CD14-positive monocyte (primary cell): ENCODE measurements around the gene CYCS. TPM values are rescaled to one million over a fixed set of nuclear protein-coding genes. Genes with fewer than 3 reads are reported as not detected.

Experiments used
- DNase-seq, 3 donors: peaks; one replicate each; pipeline ENCODE4 v3.0.0-alpha.2; 2011 to 2022
- H2AFZ ChIP-seq: 2 replicates; pipeline ENCODE4 v1.6.0; 2012; ENCODE audit warnings: mild to moderate bottlenecking, low read depth, low read length, inconsistent platforms; ENCODE audit not compliant: insufficient read depth, poor library complexity, severe bottlenecking
- H3K27ac ChIP-seq, 2 donors: 1 replicate in 1 of 2; 2 replicates in 1 of 2; pipeline ENCODE4 v1.5.1; 2012 to 2013; ENCODE audit warnings: low read length in 2 of 2, control low read depth in 1 of 2, inconsistent platforms in 1 of 2, low read depth in 1 of 2, mild to moderate bottlenecking in 1 of 2
- H3K27me3 ChIP-seq, 2 donors: one replicate each; pipeline versions ENCODE4 v1.6.0 to v1.6.1; 2011 to 2013; ENCODE audit warnings: low read length in 2 of 2; ENCODE audit not compliant: control insufficient read depth in 2 of 2, insufficient read depth in 2 of 2
- H3K36me3 ChIP-seq, 2 donors: replicated peaks in 1 of 2; 1 replicate in 1 of 2; 2 replicates in 1 of 2; pipeline versions ENCODE4 v1.5.1 to v1.6.1; 2012 to 2013; ENCODE audit warnings: low read length in 2 of 2, control low read depth in 1 of 2, inconsistent platforms in 1 of 2, mild to moderate bottlenecking in 1 of 2; ENCODE audit not compliant: insufficient read depth in 2 of 2, control insufficient read depth in 1 of 2
- H3K4me1 ChIP-seq, 2 donors: 1 replicate in 1 of 2; 2 replicates in 1 of 2; pipeline versions ENCODE4 v1.5.1 to v1.6.1; 2012 to 2013; ENCODE audit warnings: low read length in 2 of 2, control low read depth in 1 of 2, inconsistent platforms in 1 of 2, mild to moderate bottlenecking in 1 of 2, moderate library complexity in 1 of 2; ENCODE audit not compliant: insufficient read depth in 2 of 2, control insufficient read depth in 1 of 2
- H3K4me2 ChIP-seq: replicated peaks from 2 replicates; pipeline ENCODE3; 2012; ENCODE audit warnings: low read length, moderate library complexity, mild to moderate bottlenecking; ENCODE audit not compliant: poor library complexity, severe bottlenecking; ENCODE audit errors: extremely low read depth
- H3K4me3 ChIP-seq, 3 experiments: fragments of 200-600 bp in 1 of 3; sonication (generic) in 1 of 3; replicated peaks in 1 of 3; 1 replicate in 2 of 3; 2 replicates in 1 of 3; pipeline ENCODE4 v1.5.1; 2011 to 2013; ENCODE audit warnings: low read length in 3 of 3, mild to moderate bottlenecking in 3 of 3, control low read depth in 2 of 3, low read depth in 2 of 3, inconsistent platforms in 1 of 3, moderate library complexity in 1 of 3
- H3K79me2 ChIP-seq: 2 replicates; pipeline ENCODE4 v1.6.0; 2012; ENCODE audit warnings: mild to moderate bottlenecking, control low read depth, inconsistent platforms, low read length, moderate library complexity; ENCODE audit not compliant: insufficient read depth
- H3K9ac ChIP-seq: 2 replicates; pipeline ENCODE4 v1.6.0; 2017; ENCODE audit warnings: low read length, mild to moderate bottlenecking; ENCODE audit not compliant: insufficient read depth, poor library complexity, severe bottlenecking
- H3K9me3 ChIP-seq, 2 donors: replicated peaks in 1 of 2; 1 replicate in 1 of 2; 2 replicates in 1 of 2; pipeline versions ENCODE4 v1.5.1 to v1.6.1; 2012 to 2013; ENCODE audit warnings: low read length in 2 of 2, control low read depth in 1 of 2; ENCODE audit not compliant: control insufficient read depth in 1 of 2, insufficient read depth in 1 of 2
- H4K20me1 ChIP-seq: 2 replicates; pipeline ENCODE4 v1.6.0; 2012; ENCODE audit warnings: mild to moderate bottlenecking, low read length, control low read depth, moderate library complexity; ENCODE audit not compliant: insufficient read depth
- H3K27ac Mint-ChIP-seq, 7 donors: one replicate each; pipeline ENCODE4 v1.8.0; 2020; ENCODE audit warnings: mild to moderate bottlenecking in 7 of 7, mixed read lengths in 7 of 7, moderate library complexity in 6 of 7, inconsistent platforms in 2 of 7
- H3K27me3 Mint-ChIP-seq, 3 donors: one replicate each; pipeline ENCODE4 v1.8.0; 2021 to 2022; ENCODE audit warnings: low read depth in 3 of 3, mild to moderate bottlenecking in 3 of 3, mixed read lengths in 3 of 3, moderate library complexity in 3 of 3, inconsistent platforms in 1 of 3
- H3K36me3 Mint-ChIP-seq, 2 donors: one replicate each; pipeline ENCODE4 v1.8.0; 2020; ENCODE audit warnings: mixed read lengths in 2 of 2, inconsistent platforms in 1 of 2, mild to moderate bottlenecking in 1 of 2
- H3K4me1 Mint-ChIP-seq: one replicate; pipeline ENCODE4 v1.8.0; 2020; ENCODE audit warnings: mild to moderate bottlenecking, mixed read lengths
- H3K4me3 Mint-ChIP-seq, 2 donors: one replicate each; pipeline ENCODE4 v1.8.0; 2020; ENCODE audit warnings: mild to moderate bottlenecking in 2 of 2, mixed read lengths in 2 of 2, moderate library complexity in 1 of 2
- H3K9me3 Mint-ChIP-seq, 7 donors: one replicate each; pipeline ENCODE4 v1.8.0; 2020 to 2022; ENCODE audit warnings: mixed read lengths in 7 of 7, mild to moderate bottlenecking in 6 of 7, moderate library complexity in 6 of 7, inconsistent platforms in 2 of 7
- CTCF ChIP-seq: fragments of 200-600 bp; IDR thresholded peaks from one replicate; pipeline ENCODE4 v1.8.0; 2022; ENCODE audit warnings: antibody characterized with exemption, mild to moderate bottlenecking
- WGBS: methylation state at CpG from one replicate; pipeline ENCODE4 v1.1.5; 2013; ENCODE audit warnings: missing lambda C conversion rate; ENCODE audit not compliant: insufficient coverage; 5-methylcytosine and 5-hydroxymethylcytosine counted together
- intact Hi-C, 2 donors: fragments of 100-400 bp; cut with micrococcal nuclease; formaldehyde crosslinking; loops; one replicate each; pipeline versions ENCODE4 v1.15.0 to v1.15.1; 2023
- polyA plus RNA-seq, 3 donors: library from polyadenylated mRNA; depleted of rRNA in 1 of 3; unstranded in 2 of 3; stranded (reverse) in 1 of 3; fragments of 300-500 nt in 2 of 3; fragments of >200 nt in 1 of 3; fragmentation: Illumina TruSeq in 2 of 3; gene quantifications; 1 replicate in 2 of 3; 2 replicates in 1 of 3; pipeline ENCODE4 v1.2.3, GENCODE V29; 2012 to 2021

Gene CYCS
- polyA plus RNA-seq, 3 donors = 35.8 to 99.3 (median 80.8) TPM

DNA sequence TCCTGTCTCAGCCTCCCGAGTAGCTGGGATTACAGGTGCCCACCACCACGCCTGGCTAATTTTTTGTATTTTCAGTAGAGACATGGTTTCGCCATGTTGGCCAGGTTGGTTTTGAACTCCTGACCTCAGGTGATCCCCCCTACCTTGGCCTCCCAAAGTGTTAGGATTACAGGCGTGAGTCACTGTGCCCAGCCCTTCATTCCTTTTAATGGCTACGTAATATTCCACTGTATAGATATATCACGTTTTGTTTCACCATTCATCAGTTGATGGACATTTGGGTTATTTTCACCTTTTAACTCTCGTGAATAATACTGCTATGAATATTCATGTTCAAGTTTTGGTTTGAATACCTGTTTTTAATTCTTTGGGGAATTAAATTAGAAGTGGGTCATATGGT lies 44.6 kb upstream of the CYCS start:
- Histone ChIP-seq H4K20me1 (no peaks in the 10 kb centered on the region), H3K36me3 (peaks cover 13 to 31% of the 10 kb centered on the region in 2 donors), H3K79me2 (no peaks in the 10 kb centered on the region), H3K4me2 (no peak overlapping the region), H3K27me3 (no peaks in the 10 kb centered on the region), H3K9me3 (no peaks in the 10 kb centered on the region), H3K9ac (no peak overlapping the region), H3K4me3 (no peak overlapping the region), H3K4me1 (no peaks in the 10 kb centered on the region), H2AFZ (no peak overlapping the region), H3K27ac (no peak overlapping the region)
- Mint-ChIP-seq H3K36me3 (peaks cover 27 to 31% of the 10 kb centered on the region in 2 donors), H3K9me3 (no peaks in the 10 kb centered on the region), H3K4me1 (no peaks in the 10 kb centered on the region), H3K27me3 (peaks cover 0 to 2% (median 1%) of the 10 kb centered on the region in 3 donors), H3K4me3 (no peak overlapping the region), H3K27ac (no peak overlapping the region)
- TF ChIP-seq CTCF = no peak
- WGBS = 100% methylated on average over 4 of the region's 7 CpGs
- DNase-seq = no peak
- intact Hi-C loops = no loop called here

- Histone ChIP-seq H2AFZ (no peak overlapping the region), H3K4me3 (no peak overlapping the region), H3K9me3 (no peaks in the 10 kb centered on the region), H3K4me1 (no peaks in the 10 kb centered on the region), H3K9ac (no peak overlapping the region), H3K27me3 (no peaks in the 10 kb centered on the region), H3K27ac (no peak overlapping the region), H3K4me2 (no peak overlapping the region), H3K79me2 (no peaks in the 10 kb centered on the region), H3K36me3 (peaks cover 13 to 42% of the 10 kb centered on the region in 2 donors), H4K20me1 (no peaks in the 10 kb centered on the region)
- H3K36me3 Mint-ChIP-seq = peaks cover 33 to 36% of the 10 kb centered on the region in 2 donors
- no peak for TF ChIP-seq CTCF
- H3K27ac Mint-ChIP-seq = no peak overlapping the region
- intact Hi-C loops = no loop called here
- H3K9me3 Mint-ChIP-seq = no peaks in the 10 kb centered on the region
- peaks cover 0 to 2% (median 1%) of the 10 kb centered on the region in 3 donors for H3K27me3 Mint-ChIP-seq
- H3K4me1 Mint-ChIP-seq = no peaks in the 10 kb centered on the region
- DNase-seq = no peak
- WGBS = 92% methylated on average over 4 of the region's 4 CpGs
- no peak overlapping the region for H3K4me3 Mint-ChIP-seq
Observed at GRCh38 chr7:25168145-25168544, 43.1 kb upstream of the CYCS start.
